Mesothelial cell of epicardium (in vitro differentiated cells): ENCODE results near the gene CCDC117. TPM values are rescaled to one million over a fixed set of nuclear protein-coding genes. Genes with fewer than 3 reads are reported as not detected.

Experiments used
- DNase-seq, 2 experiments: peaks; one replicate each; pipeline ENCODE4 v3.0.0; 2021; ENCODE audit warnings: low spot score in 2 of 2; ENCODE audit not compliant: unreplicated experiment in 2 of 2
- H3K27ac Mint-ChIP-seq: 2 replicates; pipeline ENCODE4 v1.8.0; 2021; ENCODE audit warnings: mixed read lengths
- H3K27me3 Mint-ChIP-seq: 2 replicates; pipeline ENCODE4 v1.8.0; 2021; ENCODE audit warnings: low read depth, mixed read lengths
- H3K36me3 Mint-ChIP-seq: 2 replicates; pipeline ENCODE4 v1.8.0; 2021; ENCODE audit warnings: mixed read lengths
- H3K4me1 Mint-ChIP-seq: 2 replicates; pipeline ENCODE4 v1.8.0; 2021; ENCODE audit warnings: mixed read lengths
- H3K4me3 Mint-ChIP-seq: 2 replicates; pipeline ENCODE4 v1.8.0; 2021; ENCODE audit warnings: mild to moderate bottlenecking, moderate library complexity, mixed read lengths
- H3K9me3 Mint-ChIP-seq: 2 replicates; pipeline ENCODE4 v1.8.0; 2021; ENCODE audit warnings: mixed read lengths
- CTCF ChIP-seq: fragments of 200-600 bp; sonication (generic); IDR thresholded peaks from one replicate; pipeline ENCODE4 v1.5.0; 2021; ENCODE audit warnings: antibody characterized with exemption; ENCODE audit not compliant: unreplicated experiment
- total RNA-seq: library from RNA; stranded (reverse); gene quantifications from 3 replicates; pipeline ENCODE4 v1.2.1, GENCODE V29; 2021

The CCDC117 gene
- total RNA-seq: 22.4 to 22.9 TPM (median 22.8 TPM) in 3 replicates

GRCh38 chr22:28772633-28773460 lies at the start of gene CCDC117:
Gene CCDC117 (plus strand): TSS chr22:28772695. CDS start chr22:28772850, 155 bp downstream.
- Mint-ChIP-seq H3K36me3 (peaks cover 15% of the 10 kb centered on the region), H3K27me3 (no peaks in the 10 kb centered on the region), H3K4me1 (peaks cover 10% of the 10 kb centered on the region), H3K9me3 (peaks cover 3% of the 10 kb centered on the region), H3K4me3 (peak within 1 kb of the TSS; percentile 96), H3K27ac (peak within 1 kb of the TSS; percentile 99)
- TF ChIP-seq CTCF: no peak
- peak; percentile 83 to 90 for DNase-seq

- Mint-ChIP-seq H3K36me3 (peaks cover 29% of the 10 kb centered on the region), H3K4me1 (no peaks in the 10 kb centered on the region), H3K9me3 (no peaks in the 10 kb centered on the region), H3K27me3 (no peaks in the 10 kb centered on the region), H3K4me3 (no peak overlapping the region), H3K27ac (no peak overlapping the region)
- TF ChIP-seq CTCF: no peak
- DNase-seq: no peak
Observed at GRCh38 chr22:28728002-28728401, 44.5 kb upstream of the CCDC117 start.

GRCh38 chr22:28728621-28729313 lies 43.7 kb upstream of the CCDC117 start:
- Mint-ChIP-seq H3K27ac (peak overlapping the region; percentile 11), H3K4me1 (no peaks in the 10 kb centered on the region), H3K9me3 (no peaks in the 10 kb centered on the region), H3K4me3 (no peak overlapping the region), H3K27me3 (no peaks in the 10 kb centered on the region), H3K36me3 (peaks cover 31% of the 10 kb centered on the region)
- no peak for DNase-seq
- TF ChIP-seq CTCF: no peak

GRCh38 chr22:28730179-28730578 lies 42.3 kb upstream of the CCDC117 start:
- no peak for DNase-seq
- Mint-ChIP-seq H3K4me1 (no peaks in the 10 kb centered on the region), H3K27me3 (no peaks in the 10 kb centered on the region), H3K4me3 (no peak overlapping the region), H3K36me3 (peaks cover 25% of the 10 kb centered on the region), H3K9me3 (no peaks in the 10 kb centered on the region), H3K27ac (peak overlapping the region; percentile 64)
- TF ChIP-seq CTCF: no peak

- no peaks in the 10 kb centered on the region for H3K4me1 Mint-ChIP-seq
- no peaks in the 10 kb centered on the region for H3K9me3 Mint-ChIP-seq
- no peak overlapping the region for H3K4me3 Mint-ChIP-seq
- no peaks in the 10 kb centered on the region for H3K27me3 Mint-ChIP-seq
- H3K27ac Mint-ChIP-seq: no peak overlapping the region
- DNase-seq: no peak
- no peak for TF ChIP-seq CTCF
- H3K36me3 Mint-ChIP-seq: peaks cover 10% of the 10 kb centered on the region
Observed at GRCh38 chr22:28734393-28734792, 38.1 kb upstream of the CCDC117 start.
